Neural progenitor cell (in vitro differentiated cells): ENCODE data around the gene HOXA10.

Experiments used
- CTCF ChIP-seq: fragments of 200-600 bp; sonication (generic); IDR thresholded peaks from 2 replicates; pipeline ENCODE4 v1.5.1; 2017; ENCODE audit warnings: antibody characterized with exemption, mild to moderate bottlenecking
- EZH2phosphoT487 ChIP-seq: fragments of 200-600 bp; sonication (generic); IDR thresholded peaks from 2 replicates; pipeline ENCODE4 v1.6.1; 2017; ENCODE audit warnings: antibody characterized with exemption

DNA sequence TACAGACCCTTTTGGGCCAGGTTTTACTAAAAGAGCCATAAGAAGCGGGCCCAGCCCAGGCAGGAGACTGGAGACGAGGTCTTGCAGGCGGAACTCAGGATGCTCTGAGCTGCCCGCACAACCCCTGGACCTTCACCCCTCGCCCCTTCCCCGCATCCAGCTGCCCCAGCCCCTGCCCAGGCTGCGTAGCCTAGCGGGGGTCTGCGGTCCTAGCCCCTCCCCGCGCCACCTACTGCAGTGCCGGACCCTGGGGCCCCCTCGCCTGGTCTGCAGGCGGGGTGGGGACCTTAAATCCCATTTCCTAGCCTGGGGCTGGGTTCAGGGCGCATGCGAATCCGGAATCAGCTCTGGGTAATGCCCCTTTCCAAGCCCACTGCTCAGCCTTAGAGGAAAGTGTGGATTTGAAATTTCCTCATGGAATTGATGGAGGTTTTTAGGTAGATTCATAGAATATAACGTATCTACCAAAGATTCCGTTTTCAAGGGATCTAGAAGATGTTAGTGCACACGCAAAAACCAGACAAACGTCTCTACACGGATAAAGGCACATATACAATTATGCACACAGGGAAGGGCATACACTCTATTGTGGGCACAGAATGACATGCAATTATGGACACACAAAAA lies 21.2 kb downstream of the HOXA10 start:
- TF ChIP-seq CTCF = no peak
- TF ChIP-seq EZH2phosphoT487 = peak; percentile 61
